ENCODE results near the gene LGI1. TPM values are rescaled to one million over a fixed set of nuclear protein-coding genes. Genes with fewer than 3 reads are reported as not detected.

Gene LGI1
- polyA plus RNA-seq, 3 donors = 0.03 TPM; not detected in 2

GRCh38 chr10:93746844-93747284, 10.9 kb upstream of the LGI1 start:
- TF ChIP-seq CTCF (IDR thresholded peaks at IDR 0.05) = no peak
- H3K27ac Mint-ChIP-seq = peak overlapping the region; percentile 55 to 84 (median 72)
- DNase-seq = no peak
- Histone ChIP-seq H3K4me3 (replicated peaks in 1 of 3; ENCODE audit: low read depth in 2 of 3, low read length in 3 of 3) (peak overlapping the region in 1 of 3 experiments; percentile 10), H3K9me3 (replicated peaks in 1 of 2; ENCODE audit: control insufficient read depth in 1 of 2, insufficient read depth in 1 of 2, low read length in 2 of 2) (no peaks in the 10 kb centered on the region), H3K79me2 (ENCODE audit: insufficient read depth, low read length) (no peaks in the 10 kb centered on the region), H3K27me3 (ENCODE audit: control insufficient read depth in 2 of 2, insufficient read depth in 2 of 2, low read length in 2 of 2) (peaks cover 0 to 6% of the 10 kb centered on the region in 2 donors), H4K20me1 (ENCODE audit: insufficient read depth, low read length) (no peaks in the 10 kb centered on the region), H3K4me2 (replicated peaks; ENCODE audit: extremely low read depth, low read length, poor library complexity, severe bottlenecking) (peak overlapping the region; percentile 52), H3K4me1 (ENCODE audit: control insufficient read depth in 1 of 2, insufficient read depth in 2 of 2, low read length in 2 of 2) (peaks cover 55 to 59% of the 10 kb centered on the region in 2 donors), H2AFZ (ENCODE audit: insufficient read depth, low read depth, low read length, poor library complexity, severe bottlenecking) (peak overlapping the region; percentile 7), H3K9ac (ENCODE audit: insufficient read depth, low read length, poor library complexity, severe bottlenecking) (no peak overlapping the region), H3K36me3 (replicated peaks in 1 of 2; ENCODE audit: control insufficient read depth in 1 of 2, insufficient read depth in 2 of 2, low read length in 2 of 2) (no peaks in the 10 kb centered on the region), H3K27ac (ENCODE audit: low read depth in 1 of 2, low read length in 2 of 2) (peak overlapping the region; percentile 45 to 49)
- peak overlapping the region in 1 of 2 donors; percentile 61 for H3K4me3 Mint-ChIP-seq
- no peaks in the 10 kb centered on the region for H3K36me3 Mint-ChIP-seq
- H3K9me3 Mint-ChIP-seq = peaks cover 0 to 2% (median 0%) of the 10 kb centered on the region in 7 donors
- peaks cover 46% of the 10 kb centered on the region for H3K4me1 Mint-ChIP-seq
- 50% methylated on average over 3 of the region's 4 CpGs for WGBS (ENCODE audit: insufficient coverage)
- peaks cover 1 to 3% (median 3%) of the 10 kb centered on the region in 3 donors for H3K27me3 Mint-ChIP-seq (ENCODE audit: low read depth in 3 of 3)
- intact Hi-C loops (cut with micrococcal nuclease) = no loop called here

GRCh38 chr10:93749218-93749799, 8.4 kb upstream of the LGI1 start:
- Histone ChIP-seq H3K9me3 (replicated peaks in 1 of 2; ENCODE audit: control insufficient read depth in 1 of 2, insufficient read depth in 1 of 2, low read length in 2 of 2) (no peaks in the 10 kb centered on the region), H3K4me2 (replicated peaks; ENCODE audit: extremely low read depth, low read length, poor library complexity, severe bottlenecking) (no peak overlapping the region), H3K4me1 (ENCODE audit: control insufficient read depth in 1 of 2, insufficient read depth in 2 of 2, low read length in 2 of 2) (peaks cover 31 to 39% of the 10 kb centered on the region in 2 donors), H3K79me2 (ENCODE audit: insufficient read depth, low read length) (no peaks in the 10 kb centered on the region), H3K27me3 (ENCODE audit: control insufficient read depth in 2 of 2, insufficient read depth in 2 of 2, low read length in 2 of 2) (peaks cover 0 to 6% of the 10 kb centered on the region in 2 donors), H3K9ac (ENCODE audit: insufficient read depth, low read length, poor library complexity, severe bottlenecking) (no peak overlapping the region), H2AFZ (ENCODE audit: insufficient read depth, low read depth, low read length, poor library complexity, severe bottlenecking) (no peak overlapping the region), H3K27ac (ENCODE audit: low read depth in 1 of 2, low read length in 2 of 2) (no peak overlapping the region), H4K20me1 (ENCODE audit: insufficient read depth, low read length) (no peaks in the 10 kb centered on the region), H3K4me3 (replicated peaks in 1 of 3; ENCODE audit: low read depth in 2 of 3, low read length in 3 of 3) (no peak overlapping the region), H3K36me3 (replicated peaks in 1 of 2; ENCODE audit: control insufficient read depth in 1 of 2, insufficient read depth in 2 of 2, low read length in 2 of 2) (no peaks in the 10 kb centered on the region)
- H3K9me3 Mint-ChIP-seq = peaks cover 0 to 4% (median 0%) of the 10 kb centered on the region in 7 donors
- peaks cover 33% of the 10 kb centered on the region for H3K4me1 Mint-ChIP-seq
- WGBS (ENCODE audit: insufficient coverage) = 96% methylated on average over 3 of the region's 5 CpGs
- no peak for DNase-seq
- no peak overlapping the region for H3K27ac Mint-ChIP-seq
- H3K27me3 Mint-ChIP-seq (ENCODE audit: low read depth in 3 of 3) = peaks cover 1 to 6% (median 1%) of the 10 kb centered on the region in 3 donors
- no peaks in the 10 kb centered on the region for H3K36me3 Mint-ChIP-seq
- H3K4me3 Mint-ChIP-seq = no peak overlapping the region
- TF ChIP-seq CTCF (IDR thresholded peaks at IDR 0.05) = no peak
- intact Hi-C loops (cut with micrococcal nuclease) = no loop called here

All from CD14-positive monocyte (primary cell).